OCI-LY7 (cell line): ENCODE data around the gene EFHD2.

Experiments used
- EZH2phosphoT487 ChIP-seq: fragments of 200-600 bp; sonication (generic); IDR thresholded peaks from 2 replicates; pipeline ENCODE4 v1.6.1; 2018; ENCODE audit warnings: low read depth, borderline replicate concordance, mild to moderate bottlenecking, mixed run types, antibody characterized with exemption, low read length, moderate library complexity, mixed read lengths
- TF ChIP-seq, protein P1 (sequence below): fragments of 200-600 bp; sonication (generic); conservative IDR thresholded peaks from 2 replicates; pipeline ENCODE4 v1.5.1; 2014; ENCODE audit warnings: mild to moderate bottlenecking, antibody characterized with exemption, low read length, moderate library complexity, mixed read lengths

DNA sequence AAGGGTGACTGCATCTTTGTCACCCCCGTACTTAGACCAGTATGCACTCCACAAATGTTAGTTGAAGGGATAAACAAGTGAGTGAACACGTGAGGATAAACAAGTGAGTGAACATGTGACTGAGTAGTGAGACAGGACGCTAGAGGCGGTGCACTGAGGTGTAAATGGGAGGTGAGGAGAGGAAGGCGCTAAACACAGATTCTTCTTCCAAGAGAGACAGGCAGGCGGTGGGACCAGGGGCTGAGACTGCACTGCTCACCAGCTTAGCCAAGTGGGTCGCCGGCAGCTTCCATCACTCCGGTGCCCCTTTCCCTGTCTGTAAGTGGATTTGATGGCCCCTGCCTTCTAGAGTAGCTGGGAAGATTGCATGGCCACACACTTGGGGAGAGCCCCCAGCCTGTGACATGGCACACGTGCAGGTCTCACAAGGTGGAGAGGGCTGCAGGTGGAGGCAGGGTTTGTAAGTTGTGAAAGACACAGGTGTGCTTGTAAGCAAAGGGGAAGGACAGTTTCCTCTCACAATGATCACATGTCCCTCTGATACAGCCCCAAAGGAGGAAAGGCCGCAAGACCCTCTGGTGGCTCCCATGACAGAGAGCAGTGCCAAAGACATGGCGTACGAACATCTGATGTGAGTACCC, 47.5 kb upstream of the EFHD2 start:
- TF ChIP-seq, protein P1, sequence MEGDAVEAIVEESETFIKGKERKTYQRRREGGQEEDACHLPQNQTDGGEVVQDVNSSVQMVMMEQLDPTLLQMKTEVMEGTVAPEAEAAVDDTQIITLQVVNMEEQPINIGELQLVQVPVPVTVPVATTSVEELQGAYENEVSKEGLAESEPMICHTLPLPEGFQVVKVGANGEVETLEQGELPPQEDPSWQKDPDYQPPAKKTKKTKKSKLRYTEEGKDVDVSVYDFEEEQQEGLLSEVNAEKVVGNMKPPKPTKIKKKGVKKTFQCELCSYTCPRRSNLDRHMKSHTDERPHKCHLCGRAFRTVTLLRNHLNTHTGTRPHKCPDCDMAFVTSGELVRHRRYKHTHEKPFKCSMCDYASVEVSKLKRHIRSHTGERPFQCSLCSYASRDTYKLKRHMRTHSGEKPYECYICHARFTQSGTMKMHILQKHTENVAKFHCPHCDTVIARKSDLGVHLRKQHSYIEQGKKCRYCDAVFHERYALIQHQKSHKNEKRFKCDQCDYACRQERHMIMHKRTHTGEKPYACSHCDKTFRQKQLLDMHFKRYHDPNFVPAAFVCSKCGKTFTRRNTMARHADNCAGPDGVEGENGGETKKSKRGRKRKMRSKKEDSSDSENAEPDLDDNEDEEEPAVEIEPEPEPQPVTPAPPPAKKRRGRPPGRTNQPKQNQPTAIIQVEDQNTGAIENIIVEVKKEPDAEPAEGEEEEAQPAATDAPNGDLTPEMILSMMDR, result no peak
- no peak for TF ChIP-seq EZH2phosphoT487
